ENCODE results near the gene KCNQ5. TPM values are rescaled to one million over a fixed set of nuclear protein-coding genes. Genes with fewer than 3 reads are reported as not detected.

Gene KCNQ5
- total RNA-seq, 1 experiment from 2014 or later = 2.0 TPM

- TF ChIP-seq ATF2 (CRISPR knock-in tag; IDR thresholded peaks at IDR 0.05; ENCODE audit: borderline replicate concordance, low read depth) = no peak
Observed at GRCh38 chr6:72674842-72675241, 53.0 kb downstream of the KCNQ5 start (continued).

DNA sequence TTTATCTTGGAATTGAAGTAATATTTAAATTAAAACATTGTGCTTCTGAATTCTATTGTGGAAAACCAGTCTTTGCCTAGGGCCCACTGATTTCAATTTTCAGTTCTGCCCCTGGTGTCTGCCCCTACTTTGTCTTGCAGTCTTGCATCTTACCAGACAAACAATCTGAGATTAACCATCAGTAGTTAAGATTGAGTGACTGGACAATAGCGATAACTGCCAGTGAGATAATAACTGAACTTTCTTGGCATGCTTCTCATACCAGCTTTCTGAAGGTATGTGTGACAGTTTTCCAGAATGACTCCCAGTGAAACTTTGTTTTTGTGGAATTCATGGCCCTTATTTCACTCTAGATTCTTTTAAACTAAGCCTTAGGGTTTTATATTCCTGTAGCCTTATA lies 53.5 kb downstream of the KCNQ5 start:
- Mint-ChIP-seq H3K4me1 (no peaks in the 10 kb centered on the region), H3K27ac (no peak overlapping the region), H3K36me3 (no peaks in the 10 kb centered on the region), H3K4me3 (no peak overlapping the region), H3K9me3 (no peaks in the 10 kb centered on the region), H3K27me3 (ENCODE audit: low read depth) (no peaks in the 10 kb centered on the region)
- POLR2A ChIA-PET = no interaction called here
- TF ChIP-seq FOXP1 (CRISPR knock-in tag; IDR thresholded peaks at IDR 0.05; ENCODE audit: borderline replicate concordance) (no peak), SOX15 (CRISPR knock-in tag; IDR thresholded peaks at IDR 0.05) (no peak), HMGA2 (CRISPR knock-in tag; IDR thresholded peaks at IDR 0.05) (no peak), ZNF425 (CRISPR knock-in tag; conservative IDR thresholded peaks at IDR 0.05) (no peak), GTF2I (CRISPR knock-in tag; conservative IDR thresholded peaks at IDR 0.05) (no peak), CREB1 (CRISPR knock-in tag; IDR thresholded peaks at IDR 0.05) (no peak), TCF7 (CRISPR knock-in tag; IDR thresholded peaks at IDR 0.05; ENCODE audit: low read depth) (no peak), ZNF121 (CRISPR knock-in tag; IDR thresholded peaks at IDR 0.05) (no peak), E2F1 (CRISPR knock-in tag; IDR thresholded peaks at IDR 0.05) (no peak), ZNF232 (CRISPR knock-in tag; IDR thresholded peaks at IDR 0.05) (no peak), MYBL2 (CRISPR knock-in tag; IDR thresholded peaks at IDR 0.05) (no peak), E2F4 (CRISPR knock-in tag; IDR thresholded peaks at IDR 0.05; ENCODE audit: borderline replicate concordance, low read depth) (no peak), NR2C2 (CRISPR knock-in tag; IDR thresholded peaks at IDR 0.05) (no peak), ZNF532 (CRISPR knock-in tag; IDR thresholded peaks at IDR 0.05; ENCODE audit: borderline replicate concordance) (no peak), TP53 (CRISPR knock-in tag; IDR thresholded peaks at IDR 0.05) (no peak), TEAD1 (CRISPR knock-in tag; IDR thresholded peaks at IDR 0.05) (no peak), SMAD3 (CRISPR knock-in tag; IDR thresholded peaks at IDR 0.05; ENCODE audit: borderline replicate concordance) (no peak)
- TF ChIP-seq, protein P1, sequence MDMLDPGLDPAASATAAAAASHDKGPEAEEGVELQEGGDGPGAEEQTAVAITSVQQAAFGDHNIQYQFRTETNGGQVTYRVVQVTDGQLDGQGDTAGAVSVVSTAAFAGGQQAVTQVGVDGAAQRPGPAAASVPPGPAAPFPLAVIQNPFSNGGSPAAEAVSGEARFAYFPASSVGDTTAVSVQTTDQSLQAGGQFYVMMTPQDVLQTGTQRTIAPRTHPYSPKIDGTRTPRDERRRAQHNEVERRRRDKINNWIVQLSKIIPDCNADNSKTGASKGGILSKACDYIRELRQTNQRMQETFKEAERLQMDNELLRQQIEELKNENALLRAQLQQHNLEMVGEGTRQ (CRISPR knock-in tag; IDR thresholded peaks at IDR 0.05) = no peak
- TF ChIP-seq, protein P2, sequence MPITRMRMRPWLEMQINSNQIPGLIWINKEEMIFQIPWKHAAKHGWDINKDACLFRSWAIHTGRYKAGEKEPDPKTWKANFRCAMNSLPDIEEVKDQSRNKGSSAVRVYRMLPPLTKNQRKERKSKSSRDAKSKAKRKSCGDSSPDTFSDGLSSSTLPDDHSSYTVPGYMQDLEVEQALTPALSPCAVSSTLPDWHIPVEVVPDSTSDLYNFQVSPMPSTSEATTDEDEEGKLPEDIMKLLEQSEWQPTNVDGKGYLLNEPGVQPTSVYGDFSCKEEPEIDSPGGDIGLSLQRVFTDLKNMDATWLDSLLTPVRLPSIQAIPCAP (CRISPR knock-in tag; IDR thresholded peaks at IDR 0.05) = no peak
- CTCF ChIA-PET = interaction anchor here (1.4 kb wide), 1 partner anchor 459 kb away, joined by 3 read pairs; no protein-coding TSS in a partner anchor
- ATAC-seq (no peak), DNase-seq (ENCODE audit: low spot score) (no peak)

All from WTC11 (cell line).